Psoas muscle (tissue), 8 donors: ENCODE results near the gene THAP6. TPM values are rescaled to one million over a fixed set of nuclear protein-coding genes. Genes with fewer than 3 reads are reported as not detected.
"Not testable (repeated sequence)": the region's sequence is repeated elsewhere in the genome, so short reads cannot be mapped to it uniquely, and the experiment has no call there.

Source experiments
- ATAC-seq, 4 donors: fragments of 200-7000 bp; cut with Tn5 transposase; one replicate each; pipeline ENCODE4 v1.9.1; 2020; ENCODE audit warnings: moderate library complexity in 3 of 4, mild to moderate bottlenecking in 2 of 4
- DNase-seq, 2 donors: peaks; one replicate each; pipeline ENCODE4 v3.0.0-alpha.2; 2020
- H3K27ac ChIP-seq: fragments of 200-600 bp; one replicate; pipeline ENCODE4 v1.8.0; 2022
- H3K27me3 ChIP-seq, 3 donors: fragments of 200-600 bp in 1 of 3; one replicate each; pipeline versions ENCODE4 v1.6.1 to v1.8.0; 2013 to 2022; ENCODE audit warnings: low read length in 2 of 3, mild to moderate bottlenecking in 2 of 3, moderate library complexity in 1 of 3; ENCODE audit not compliant: insufficient read depth in 3 of 3
- H3K36me3 ChIP-seq, 2 donors: fragments of 200-600 bp in 1 of 2; one replicate each; pipeline versions ENCODE4 v1.6.1 to v1.8.0; 2013 to 2022; ENCODE audit warnings: low read depth in 1 of 2, mild to moderate bottlenecking in 1 of 2, moderate library complexity in 1 of 2; ENCODE audit not compliant: insufficient read depth in 1 of 2
- H3K4me1 ChIP-seq: fragments of 200-600 bp; one replicate; pipeline ENCODE4 v1.8.0; 2022
- H3K4me3 ChIP-seq: fragments of 200-600 bp; one replicate; pipeline ENCODE4 v1.8.0; 2022; ENCODE audit warnings: mild to moderate bottlenecking
- H3K9me3 ChIP-seq: fragments of 200-600 bp; one replicate; pipeline ENCODE4 v1.8.0; 2022
- WGBS, 3 donors: extraction: QIAGEN DNeasy Blood & Tissue Kit; methylation state at CpG; one replicate each; pipeline versions ENCODE4 v1.1.6 to v1.1.7; 2013; 5-methylcytosine and 5-hydroxymethylcytosine counted together
- intact Hi-C, 2 donors: fragments of 100-400 bp; cut with DNase I; formaldehyde crosslinking; loops; one replicate each; pipeline versions ENCODE4 v1.11.0 to v1.14.2; 2022
- polyA plus RNA-seq, 3 donors: library from polyadenylated mRNA; stranded (reverse); fragments of 200-250 nt; gene quantifications; one replicate each; pipeline ENCODE4 v1.2.3, GENCODE V29; 2013
- total RNA-seq, 4 donors: library from RNA; stranded (reverse); fragmentation: NEBNext Ultra II Directional in 2 of 4; extraction: Animal tissue kit (Norgen Biotek cat#: 25700) in 2 of 4; gene quantifications; one replicate each; pipeline versions ENCODE4 v1.2.1 to v1.2.4, GENCODE V29; 2021 to 2023
- TF ChIP-seq, protein P1 (sequence below): fragments of 200-600 bp; IDR thresholded peaks from one replicate; pipeline ENCODE4 v1.8.0; 2022; ENCODE audit warnings: antibody characterized with exemption
- donor health status: healthy with polysubstance abuse.
- donor health status: DM: no; HTN: no; CAD: no; lungs with moderate emphysema.
- donor health status: Bipolar disorder and iron deficiency.
- donor health status: healthy.
- donor health status: DM: yes; HTN: yes; CAD: no.
- donor health status: DM: no; HTN: no; CAD: no.
- donor health status: DM: no; HTN: no; CAD: no.
- donor health status: DM: yes; HTN: yes; CAD: no.

The THAP6 gene
- total and polyA plus RNA-seq, 7 donors: 3.8 to 17.8 (median 13.1) TPM

DNA sequence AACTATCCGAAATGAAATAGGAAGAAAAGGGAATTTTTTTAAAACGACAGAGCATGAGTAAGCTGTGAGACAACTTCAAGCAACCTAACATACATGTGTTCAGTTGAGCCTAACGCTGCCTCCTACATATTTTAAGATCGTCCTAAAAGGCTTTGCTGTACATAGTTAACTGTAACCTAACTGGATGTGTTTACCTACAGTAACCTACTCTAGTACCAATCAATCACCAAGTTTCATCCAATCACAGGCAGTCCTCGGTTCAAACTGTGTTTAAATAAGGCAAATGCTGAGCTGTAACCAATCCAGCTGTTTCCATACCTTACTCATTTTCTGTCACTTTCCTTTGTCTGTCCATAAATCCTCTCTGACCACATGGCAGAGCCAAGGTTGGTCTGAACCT is 17.1 kb upstream of the THAP6 start:
- DNase-seq (no peak), ATAC-seq (no peak)
- Histone ChIP-seq H3K27ac (no peak overlapping the region), H3K9me3 (no peaks in the 10 kb centered on the region), H3K27me3 (no peaks in the 10 kb centered on the region), H3K4me3 (no peak overlapping the region), H3K4me1 (no peaks in the 10 kb centered on the region), H3K36me3 (peaks cover 2 to 49% of the 10 kb centered on the region in 2 donors)
- WGBS, 3 donors: 72 to 79% (median 72%) methylated on average over 5 of the region's 5 CpGs
- TF ChIP-seq, protein P1, sequence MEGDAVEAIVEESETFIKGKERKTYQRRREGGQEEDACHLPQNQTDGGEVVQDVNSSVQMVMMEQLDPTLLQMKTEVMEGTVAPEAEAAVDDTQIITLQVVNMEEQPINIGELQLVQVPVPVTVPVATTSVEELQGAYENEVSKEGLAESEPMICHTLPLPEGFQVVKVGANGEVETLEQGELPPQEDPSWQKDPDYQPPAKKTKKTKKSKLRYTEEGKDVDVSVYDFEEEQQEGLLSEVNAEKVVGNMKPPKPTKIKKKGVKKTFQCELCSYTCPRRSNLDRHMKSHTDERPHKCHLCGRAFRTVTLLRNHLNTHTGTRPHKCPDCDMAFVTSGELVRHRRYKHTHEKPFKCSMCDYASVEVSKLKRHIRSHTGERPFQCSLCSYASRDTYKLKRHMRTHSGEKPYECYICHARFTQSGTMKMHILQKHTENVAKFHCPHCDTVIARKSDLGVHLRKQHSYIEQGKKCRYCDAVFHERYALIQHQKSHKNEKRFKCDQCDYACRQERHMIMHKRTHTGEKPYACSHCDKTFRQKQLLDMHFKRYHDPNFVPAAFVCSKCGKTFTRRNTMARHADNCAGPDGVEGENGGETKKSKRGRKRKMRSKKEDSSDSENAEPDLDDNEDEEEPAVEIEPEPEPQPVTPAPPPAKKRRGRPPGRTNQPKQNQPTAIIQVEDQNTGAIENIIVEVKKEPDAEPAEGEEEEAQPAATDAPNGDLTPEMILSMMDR: no peak
- intact Hi-C loops: loop anchor here in 1 of 2 donors (10.0 kb wide), 1 partner anchor 622 kb away; no protein-coding TSS in a partner anchor

DNA sequence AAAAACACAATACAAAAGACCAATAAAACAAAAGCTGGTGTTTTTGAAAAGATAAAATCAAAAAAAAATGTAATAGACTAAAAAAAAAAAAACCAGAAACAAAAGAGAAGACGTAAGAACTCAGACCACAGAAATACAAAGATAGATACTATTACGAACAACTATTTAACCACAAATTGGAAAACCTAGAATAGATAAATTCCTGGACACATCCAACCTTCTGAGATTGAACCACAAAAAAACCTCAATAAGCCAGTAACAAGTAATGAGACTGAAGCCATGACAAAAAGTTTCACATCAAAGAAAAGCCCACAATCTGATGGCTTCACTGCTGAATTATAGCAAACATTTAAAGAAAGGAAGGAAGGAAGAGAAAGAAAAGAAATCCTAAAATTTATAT is 16.2 kb upstream of the THAP6 start:
- ATAC-seq (no peak), DNase-seq (no peak)
- H3K4me3 ChIP-seq: no peak overlapping the region
- peaks cover 2 to 49% of the 10 kb centered on the region in 2 donors for H3K36me3 ChIP-seq
- TF ChIP-seq, protein P1: no peak
- WGBS, 3 donors: 85 to 98% (median 93%) methylated on average over 2 of the region's 2 CpGs
- H3K4me1 ChIP-seq: no peaks in the 10 kb centered on the region
- no peaks in the 10 kb centered on the region for H3K9me3 ChIP-seq
- intact Hi-C loops: loop anchor here in 1 of 2 donors (10.0 kb wide), 1 partner anchor 623 kb away; no protein-coding TSS in a partner anchor
- no peak overlapping the region for H3K27ac ChIP-seq
- no peaks in the 10 kb centered on the region for H3K27me3 ChIP-seq

DNA sequence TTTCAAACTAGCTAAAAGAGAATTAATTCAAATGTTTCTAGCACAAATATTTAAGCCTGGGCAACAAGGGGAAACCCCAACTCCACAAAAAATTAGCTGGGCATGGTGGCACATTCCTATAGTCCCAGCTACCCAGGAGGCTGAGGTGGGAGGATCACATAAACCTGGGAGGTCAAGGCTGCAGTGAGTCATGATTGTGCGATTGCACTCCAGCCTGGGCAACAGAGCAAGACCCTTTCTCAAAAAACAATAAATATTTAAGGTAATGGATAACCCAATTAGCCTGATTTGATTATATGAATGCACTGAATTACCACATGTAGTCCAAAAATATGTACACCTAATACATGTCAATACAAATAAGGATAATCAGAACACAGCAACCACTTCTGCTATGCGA is 14.4 kb upstream of the THAP6 start:
- no peaks in the 10 kb centered on the region for H3K9me3 ChIP-seq
- H3K4me3 ChIP-seq: no peak overlapping the region
- no peaks in the 10 kb centered on the region for H3K27me3 ChIP-seq
- 94 to 99% (median 96%) methylated on average over 2 of the region's 2 CpGs for WGBS, 3 donors
- H3K36me3 ChIP-seq: peaks cover 2 to 55% of the 10 kb centered on the region in 2 donors
- intact Hi-C loops: loop anchor here in 1 of 2 donors (10.0 kb wide), 1 partner anchor 625 kb away; no protein-coding TSS in a partner anchor
- H3K4me1 ChIP-seq: no peaks in the 10 kb centered on the region
- no peak for DNase-seq
- TF ChIP-seq, protein P1: no peak
- no peak overlapping the region for H3K27ac ChIP-seq
- no peak for ATAC-seq

DNA sequence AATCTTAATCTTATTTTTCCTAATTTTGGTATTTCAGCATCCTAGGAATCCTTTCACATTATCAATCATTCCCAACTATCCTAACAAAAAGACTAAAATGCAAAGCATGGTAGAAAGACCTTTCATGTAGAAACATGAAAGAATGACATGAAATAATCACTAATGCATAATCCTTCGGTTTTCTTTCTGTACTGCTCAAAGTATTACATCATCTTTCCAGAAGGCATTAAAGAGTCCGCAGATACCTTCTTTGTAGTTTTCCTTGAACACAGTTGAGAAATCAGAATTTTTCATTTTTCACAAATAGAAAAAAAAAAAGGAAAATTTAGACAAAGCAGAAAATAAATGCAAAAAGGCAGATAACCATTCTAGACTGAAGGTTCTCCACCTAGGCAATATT is 11.6 kb upstream of the THAP6 start:
- Histone ChIP-seq H3K4me3 (no peak overlapping the region), H3K4me1 (no peaks in the 10 kb centered on the region), H3K36me3 (peaks cover 2 to 79% of the 10 kb centered on the region in 2 donors), H3K9me3 (no peaks in the 10 kb centered on the region), H3K27ac (no peak overlapping the region), H3K27me3 (no peaks in the 10 kb centered on the region)
- DNase-seq: no peak
- 95 to 97% (median 96%) methylated on average over 2 of the region's 2 CpGs for WGBS, 3 donors
- intact Hi-C loops: no loop called here
- TF ChIP-seq, protein P1: no peak
- ATAC-seq: no peak

DNA sequence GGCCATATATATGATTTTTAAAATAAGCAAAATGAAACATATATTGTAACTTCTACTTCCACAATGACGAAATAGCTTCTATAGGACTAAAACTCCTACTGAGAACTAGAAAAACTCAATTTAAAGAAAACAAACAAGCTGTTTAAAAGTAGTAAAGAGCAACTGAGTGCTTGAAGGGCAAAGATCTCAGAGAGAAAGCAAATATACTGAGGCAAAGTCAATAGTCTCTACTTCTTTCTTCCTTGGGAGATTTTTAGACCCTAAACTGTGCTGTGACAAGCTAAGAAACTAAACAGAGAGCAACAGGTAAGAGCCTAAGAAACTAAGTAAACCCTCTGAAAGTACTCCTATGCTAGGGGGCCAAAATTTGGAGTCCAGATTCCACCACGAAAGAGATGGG is 8.6 kb upstream of the THAP6 start:
- H3K9me3 ChIP-seq: no peaks in the 10 kb centered on the region
- DNase-seq (no peak), ATAC-seq (no peak)
- TF ChIP-seq, protein P1: no peak
- no peaks in the 10 kb centered on the region for H3K27me3 ChIP-seq
- no peak overlapping the region for H3K27ac ChIP-seq
- intact Hi-C loops: no loop called here
- WGBS, 3 donors: 96 to 98% (median 97%) methylated on average over 2 of the region's 2 CpGs
- H3K36me3 ChIP-seq: peaks cover 0 to 76% of the 10 kb centered on the region in 2 donors
- H3K4me1 ChIP-seq: peaks cover 4% of the 10 kb centered on the region
- no peak overlapping the region for H3K4me3 ChIP-seq

DNA sequence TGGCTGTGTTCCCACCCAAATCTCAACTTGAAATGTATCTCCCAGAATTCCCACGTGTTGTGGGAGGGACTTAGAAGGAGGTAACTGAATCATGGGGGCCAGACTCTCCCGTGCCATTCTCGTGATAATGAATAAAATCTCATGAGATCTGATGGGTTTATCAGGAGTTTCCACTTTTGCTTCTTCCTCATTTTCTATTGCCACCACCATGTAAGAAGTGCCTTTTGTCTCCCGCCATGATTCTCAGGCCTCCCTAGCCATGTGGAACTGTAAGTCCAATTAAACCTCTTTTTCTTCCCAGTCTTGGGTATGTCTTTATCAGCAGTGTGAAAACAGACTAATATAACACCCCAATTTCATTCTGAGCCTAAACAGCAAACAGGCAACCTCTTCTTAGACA is 4.7 kb upstream of the THAP6 start:
- H3K36me3 ChIP-seq: peaks cover 0 to 43% of the 10 kb centered on the region in 2 donors
- H3K27ac ChIP-seq, H3K27me3 ChIP-seq, intact Hi-C loops, H3K4me3 ChIP-seq, ATAC-seq, DNase-seq, H3K9me3 ChIP-seq: not testable (repeated sequence)
- 56 to 67% (median 60%) methylated on average over 4 of the region's 4 CpGs for WGBS, 3 donors
- peaks cover 23% of the 10 kb centered on the region for H3K4me1 ChIP-seq
